Astrocyte of the cerebellum (primary cell): ENCODE results near the gene ARPC4.
"Not testable (repeated sequence)": the region's sequence is repeated elsewhere in the genome, so short reads cannot be mapped to it uniquely, and the experiment has no call there.

ENCODE experiments used
- DNase-seq: peaks from one replicate; pipeline ENCODE4 v3.0.0-alpha.2; 2011; ENCODE audit warnings: low read depth
- H3K4me3 ChIP-seq: 2 replicates; pipeline ENCODE4 v1.5.1; 2011; ENCODE audit warnings: mild to moderate bottlenecking, low read depth, low read length, moderate library complexity
- CTCF ChIP-seq: IDR thresholded peaks from 2 replicates; pipeline ENCODE4 v1.5.1; 2012; ENCODE audit warnings: low read length, low read depth, moderate library complexity, mild to moderate bottlenecking; ENCODE audit errors: missing control alignments
- in situ Hi-C: cut with HindIII; loops from 2 replicates; pipeline ENCODE4 v1.10.0; 2017; ENCODE audit warnings: low sequenced_read_pairs

Gene ARPC4

GRCh38 chr3:9769012-9769411, 23.9 kb upstream of the ARPC4 start:
- in situ Hi-C loops: no loop called here
- H3K4me3 ChIP-seq: peak overlapping the region; percentile 55
- TF ChIP-seq CTCF: no peak
- no peak for DNase-seq

GRCh38 chr3:9769426-9770275, 23.2 kb upstream of the ARPC4 start, which contains the start of gene CAMK1:
TSS of gene CAMK1 (minus strand) at chr3:9769947. CDS start at chr3:9767749, 2,198 bp downstream.
- no peak for TF ChIP-seq CTCF
- DNase-seq: no peak
- in situ Hi-C loops: no loop called here
- H3K4me3 ChIP-seq: peak within 1 kb of the TSS; percentile 55

GRCh38 chr3:9770276-9770812, 22.5 kb upstream of the ARPC4 start:
- DNase-seq: no peak
- in situ Hi-C loops: no loop called here
- H3K4me3 ChIP-seq: peak overlapping the region; percentile 55
- no peak for TF ChIP-seq CTCF

GRCh38 chr3:9771007-9771406, 21.9 kb upstream of the ARPC4 start:
- in situ Hi-C loops, H3K4me3 ChIP-seq, DNase-seq: not testable (repeated sequence)

GRCh38 chr3:9776896-9777693, 15.8 kb upstream of the ARPC4 start:
- in situ Hi-C loops: no loop called here
- DNase-seq: no peak
- no peak overlapping the region for H3K4me3 ChIP-seq
- no peak for TF ChIP-seq CTCF

GRCh38 chr3:9777694-9778021, 15.2 kb upstream of the ARPC4 start:
- no peak for DNase-seq
- TF ChIP-seq CTCF: no peak
- in situ Hi-C loops: no loop called here
- H3K4me3 ChIP-seq: no peak overlapping the region
